Right kidney (tissue), 1 donor: Measurements from ENCODE around the gene TRIAP1.
A peak's percentile ranks its signal among the peaks of the same experiment; 100 is the strongest.
"Not testable (repeated sequence)": the region's sequence is repeated elsewhere in the genome, so short reads cannot be mapped to it uniquely, and the experiment has no call there.

Experiments used
- DNase-seq: peaks from one replicate; pipeline ENCODE4 v3.0.0-alpha.2; 2016

TRIAP1 gene

DNA sequence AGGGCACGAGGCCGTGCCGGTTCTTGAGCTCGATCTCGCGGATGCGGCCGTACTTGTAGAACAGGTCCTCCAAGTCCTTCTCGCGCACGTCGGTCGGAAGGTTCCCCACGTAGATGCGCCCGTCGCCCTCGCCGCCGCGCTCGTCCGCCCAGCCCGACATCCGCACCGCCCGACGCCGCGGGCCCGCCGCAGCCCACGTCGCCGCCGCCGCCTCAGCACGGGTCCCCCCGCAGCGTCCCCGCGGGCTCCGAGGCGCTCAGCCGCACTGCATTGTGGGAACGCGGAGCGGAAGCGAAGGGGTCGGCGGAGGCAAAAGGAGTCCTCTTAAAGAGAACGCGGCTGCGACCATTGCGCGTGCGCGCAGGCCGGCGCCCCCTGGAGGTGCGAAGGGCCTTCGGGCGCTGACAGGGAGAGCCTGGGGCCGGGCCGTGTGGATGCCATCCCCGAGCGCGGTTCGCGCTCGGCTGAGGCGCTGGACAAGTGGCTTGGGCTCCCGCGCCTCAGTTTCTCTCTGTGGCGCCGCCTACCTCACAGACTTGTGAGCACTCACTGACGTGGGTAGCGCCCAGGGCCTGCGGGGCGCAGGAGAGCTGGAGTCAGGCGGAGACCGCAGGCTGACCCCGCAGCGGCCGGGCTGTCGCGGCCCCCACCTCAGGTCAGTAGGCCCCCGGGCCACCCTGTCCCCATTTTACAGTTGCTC, 23.4 kb upstream of the TRIAP1 start, which contains the start of gene SRSF9:
SRSF9 (minus strand) TSS at position 299 of the 700 bp plus-strand sequence; CDS start at position 160, 139 bp downstream.
- DNase-seq: peak; percentile 85

GRCh38 chr12:120468821-120469449, 22.8 kb upstream of the TRIAP1 start:
- peak; percentile 76 for DNase-seq

DNA sequence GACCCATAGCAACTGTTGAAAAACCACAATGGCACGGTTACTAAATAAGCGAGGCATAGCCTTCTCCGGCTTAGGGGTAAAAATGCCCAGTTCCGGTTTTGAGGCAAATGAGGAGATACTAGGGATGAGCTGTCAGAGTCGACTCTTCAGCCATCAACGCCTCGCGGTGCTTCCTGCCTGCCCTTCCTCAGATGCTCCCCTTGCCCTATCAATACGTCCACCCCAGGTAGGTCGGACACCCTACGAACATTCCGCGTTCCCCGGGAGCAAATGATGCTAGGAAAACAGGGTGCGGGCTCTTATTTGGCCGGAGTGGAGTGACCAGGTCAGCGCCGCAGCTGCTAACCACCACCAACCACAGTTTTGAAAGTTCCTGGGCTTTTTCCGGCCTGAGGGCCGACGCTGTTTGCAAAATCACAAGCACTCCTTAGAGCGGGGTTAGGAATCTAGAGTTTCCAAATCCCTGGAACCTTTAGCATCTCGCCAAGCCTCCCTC, 22.2 kb upstream of the TRIAP1 start:
- no peak for DNase-seq

GRCh38 chr12:120467439-120467838, 21.3 kb upstream of the TRIAP1 start:
- DNase-seq: no peak

DNA sequence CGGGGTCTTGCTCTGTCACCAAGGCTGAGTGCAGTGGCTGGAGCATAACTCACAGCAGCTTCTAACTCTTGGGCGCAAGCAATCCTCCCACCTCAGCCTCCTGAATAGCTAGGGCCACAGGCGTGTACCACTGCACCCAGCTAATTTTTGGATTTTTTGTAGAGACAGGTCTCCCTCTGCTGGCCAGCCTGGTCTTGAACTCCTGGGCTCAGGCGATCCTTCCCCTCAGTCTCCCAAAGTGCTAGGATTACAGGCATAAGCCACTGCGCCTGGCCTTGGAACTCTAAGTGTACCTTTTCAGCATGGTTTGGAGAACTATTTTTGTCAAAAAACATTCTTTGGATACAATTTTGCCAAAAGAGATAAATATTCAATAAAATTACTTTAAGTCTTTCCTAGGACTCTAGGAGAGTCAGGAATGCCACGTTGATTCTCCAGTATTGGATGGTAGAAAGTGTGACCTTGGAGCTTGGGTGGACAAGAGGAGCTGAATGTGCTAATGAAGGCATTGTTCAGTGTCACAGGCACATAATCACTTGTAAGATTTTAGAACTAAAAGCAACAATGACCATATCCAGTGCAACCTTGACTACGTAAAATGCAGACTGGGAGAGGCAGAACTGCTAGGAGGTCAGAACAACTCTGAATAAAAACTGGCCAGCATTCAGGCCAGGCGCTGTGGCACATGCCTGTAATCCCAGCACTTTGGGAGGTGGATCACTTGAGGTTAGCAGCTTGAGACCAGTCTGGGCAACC, 20.6 kb upstream of the TRIAP1 start:
- peak; percentile 12 for DNase-seq

DNA sequence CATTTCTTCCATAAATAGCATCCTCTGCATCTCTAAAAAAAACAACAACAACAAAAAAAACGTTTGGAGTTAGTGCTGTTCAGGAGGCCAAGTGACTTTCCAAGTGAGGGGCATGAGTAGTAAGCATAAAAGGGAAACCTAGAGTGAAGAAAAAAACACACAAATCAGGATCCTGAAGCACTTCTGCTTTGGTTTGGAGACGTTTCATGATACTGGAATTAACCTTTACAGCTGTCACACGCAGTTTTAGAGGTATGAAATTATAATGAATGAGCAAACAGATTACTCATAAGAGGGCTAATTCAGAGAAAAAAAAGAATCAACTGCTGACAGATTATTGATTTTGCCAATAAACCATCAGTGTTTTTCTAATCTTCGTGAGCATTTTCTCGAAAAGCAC, 19.6 kb upstream of the TRIAP1 start:
- DNase-seq: no peak

- DNase-seq: no peak
These were observed 17.5 kb upstream of the TRIAP1 start for GRCh38 chr12:120463712-120464111.

- no peak for DNase-seq
These were observed 16.0 kb upstream of the TRIAP1 start for GRCh38 chr12:120462099-120462640.

GRCh38 chr12:120460157-120460556, 14.0 kb upstream of the TRIAP1 start:
- no peak for DNase-seq

GRCh38 chr12:120457133-120457532, 10.9 kb upstream of the TRIAP1 start:
- no peak for DNase-seq

DNA sequence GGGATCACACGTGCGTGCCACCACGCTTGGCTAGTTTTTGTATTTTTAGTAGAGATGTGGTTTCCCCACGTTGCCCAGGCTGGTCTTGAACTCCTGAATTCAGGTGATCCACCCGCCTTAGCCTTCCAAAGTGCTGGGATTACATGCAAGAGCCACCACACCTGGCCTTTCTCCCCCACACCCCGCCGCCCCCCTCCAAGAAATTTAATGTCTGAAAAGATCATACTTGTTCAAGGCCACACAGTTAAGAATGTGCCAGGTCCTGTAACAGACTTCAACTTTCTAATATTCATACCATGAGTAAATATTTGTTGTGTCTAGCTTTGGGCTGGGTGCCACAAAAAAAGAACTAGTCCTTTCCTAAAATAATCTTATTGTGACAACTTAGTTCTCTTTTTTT, 9.1 kb upstream of the TRIAP1 start:
- no peak for DNase-seq

DNA sequence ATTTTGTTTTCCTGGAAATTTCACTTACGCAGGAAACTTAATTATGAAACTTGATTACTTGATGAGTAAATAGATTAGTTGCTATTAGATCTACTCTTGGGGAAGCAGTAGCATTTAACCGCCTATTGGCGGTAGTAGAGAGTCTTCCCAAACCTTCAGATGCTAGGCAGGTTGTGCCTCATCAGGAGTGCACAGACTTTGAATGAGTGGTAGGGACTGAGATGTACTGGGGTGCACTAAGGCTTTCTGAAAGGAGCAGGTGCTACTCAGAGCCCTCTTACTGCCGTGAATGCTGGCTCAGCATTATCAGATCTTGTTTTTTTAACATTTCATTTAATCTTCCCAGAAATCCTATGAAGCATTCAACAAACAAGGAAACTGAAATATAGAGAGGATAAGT, 7.8 kb upstream of the TRIAP1 start:
- no peak for DNase-seq

- no peak for DNase-seq
These were observed 7.0 kb upstream of the TRIAP1 start for GRCh38 chr12:120453060-120453750.

DNA sequence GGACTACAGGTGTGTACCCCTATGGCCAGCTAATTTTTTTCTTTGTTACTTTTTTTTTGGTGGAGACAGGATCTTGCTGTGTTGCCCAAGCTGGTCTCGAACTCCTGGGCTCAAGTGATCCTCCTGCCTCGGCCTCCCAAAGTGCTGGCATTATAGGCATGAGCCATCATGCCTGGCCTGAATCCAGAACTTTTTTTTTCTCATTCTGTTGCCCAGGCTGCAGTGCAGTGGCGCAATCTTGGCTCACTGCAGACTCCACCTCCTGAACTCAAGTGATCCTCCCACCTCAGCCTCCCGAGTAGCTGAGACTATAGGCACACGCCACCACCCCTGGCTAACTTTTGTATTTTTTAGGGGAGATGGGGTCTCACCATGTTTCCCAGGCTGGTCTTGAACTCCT, 6.3 kb upstream of the TRIAP1 start:
- not testable (repeated sequence) for DNase-seq

GRCh38 chr12:120447992-120448391, 1.8 kb upstream of the TRIAP1 start:
- no peak for DNase-seq

DNA sequence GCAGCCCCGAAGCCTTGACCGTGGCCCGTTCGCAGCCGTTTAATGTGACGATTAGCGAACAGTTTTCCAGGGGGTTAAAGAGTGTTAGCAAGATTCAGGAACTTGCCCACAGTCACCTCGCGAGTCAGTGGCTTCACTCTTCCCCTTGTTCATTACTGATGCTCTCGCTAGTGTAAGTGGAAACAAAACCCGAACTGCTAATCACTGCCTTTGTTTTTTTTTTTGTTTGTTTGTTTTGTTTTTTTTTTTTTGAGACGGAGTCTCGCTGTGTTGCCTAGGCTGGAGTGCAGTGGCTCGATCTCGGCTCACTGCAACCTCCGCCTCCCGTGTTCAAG, 627 bp upstream of the TRIAP1 start:
- DNase-seq: not testable (repeated sequence)

DNA sequence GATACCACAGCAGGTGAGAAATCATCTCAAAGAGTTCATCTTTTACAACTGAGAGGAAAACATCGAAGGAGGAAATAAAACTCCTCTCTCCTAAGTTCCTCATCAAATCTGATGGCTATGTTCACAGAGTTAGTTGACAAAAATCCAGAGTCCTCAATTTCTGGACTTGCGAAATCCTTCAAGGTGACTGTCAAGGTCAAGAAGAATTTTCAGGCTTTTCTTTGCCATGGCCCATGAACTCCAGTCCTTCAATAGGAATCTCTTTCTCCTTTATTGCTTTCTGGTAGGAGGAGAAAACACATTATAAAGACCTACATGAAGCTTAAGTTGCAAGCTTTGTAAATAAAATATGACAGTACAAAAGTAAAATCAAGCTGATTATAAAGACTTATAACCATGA, 1.5 kb downstream of the TRIAP1 start:
- no peak for DNase-seq

DNA sequence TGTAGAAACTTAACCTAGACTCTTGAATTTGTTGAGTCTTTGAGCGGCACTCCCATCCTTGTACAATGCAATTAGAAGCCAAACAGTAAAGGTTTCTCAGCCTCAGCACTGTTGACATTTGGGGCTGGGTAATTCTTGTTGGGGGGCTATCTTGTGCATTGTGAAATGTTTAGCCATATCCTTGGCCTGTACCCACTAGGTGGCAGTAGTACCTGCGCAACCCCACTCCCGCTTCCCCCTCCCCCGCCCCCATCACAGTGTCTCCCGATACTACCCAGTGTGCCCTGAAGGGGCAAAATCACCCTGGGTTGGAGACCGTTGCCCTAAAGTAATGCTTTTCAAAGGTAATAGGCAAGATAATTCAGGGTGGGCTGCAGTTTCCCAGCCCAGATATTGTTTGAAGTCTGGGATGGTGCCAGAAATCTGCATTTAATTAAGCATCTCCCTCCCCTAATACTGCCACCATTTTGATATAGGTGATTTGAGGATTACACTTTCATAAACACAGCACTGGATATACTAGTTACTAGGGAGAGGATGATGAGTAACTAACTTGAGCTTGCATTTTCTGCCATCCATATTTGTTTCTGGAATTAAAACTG, 6.4 kb downstream of the TRIAP1 start:
- DNase-seq: peak; percentile 29

- DNase-seq: peak; percentile 28
These were observed 7.5 kb downstream of the TRIAP1 start for GRCh38 chr12:120438495-120439198.

DNA sequence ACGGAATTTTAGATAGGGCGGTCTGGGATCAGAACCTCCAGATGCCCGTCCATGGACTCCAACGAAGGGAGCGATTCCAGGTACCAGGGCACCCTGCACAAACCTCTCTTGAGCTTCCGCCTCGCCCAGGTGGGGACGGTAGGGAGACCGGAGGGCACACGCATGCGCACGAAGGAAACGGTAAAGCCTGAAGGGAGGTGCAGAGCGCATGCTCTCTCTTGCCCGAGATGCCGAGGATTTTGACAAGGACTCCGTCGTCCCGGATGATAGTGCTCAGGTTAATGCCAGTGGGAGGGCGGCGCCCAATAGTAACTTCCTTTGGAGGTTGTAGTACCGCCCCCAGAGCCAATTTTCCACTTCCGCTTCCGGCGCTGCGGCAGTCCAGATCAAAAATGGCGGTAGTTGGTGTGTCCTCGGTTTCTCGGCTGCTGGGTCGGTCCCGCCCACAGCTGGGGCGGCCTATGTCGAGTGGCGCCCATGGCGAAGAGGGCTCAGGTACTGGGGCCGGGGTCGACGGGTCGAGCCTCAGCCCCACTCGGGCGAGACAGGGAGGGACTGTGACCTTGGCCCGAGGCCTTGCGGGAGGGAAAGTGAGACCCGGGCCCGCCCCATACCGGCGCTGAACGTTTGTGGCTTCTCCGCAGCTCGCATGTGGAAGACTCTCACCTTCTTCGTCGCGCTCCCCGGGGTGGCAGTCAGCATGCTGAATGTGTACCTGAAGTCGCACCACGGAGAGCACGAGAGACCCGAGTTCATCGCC, 8.3 kb downstream of the TRIAP1 start, which contains the start of gene COX6A1:
COX6A1 (plus strand) TSS at position 379 of the 760 bp plus-strand sequence; CDS start at position 393, 14 bp downstream.
- DNase-seq: peak; percentile 76
